Duodenal mucosa (tissue), 2 donors: ENCODE measurements around the gene ARL3.

ENCODE experiments used
- H3K27ac ChIP-seq: one replicate; pipeline ENCODE4 v1.7.0; 2013; ENCODE audit warnings: low read depth, low read length
- H3K27me3 ChIP-seq, 2 donors: one replicate each; pipeline ENCODE4 v1.7.0; 2013; ENCODE audit warnings: low read length in 2 of 2, control low read depth in 1 of 2; ENCODE audit not compliant: insufficient read depth in 2 of 2, control insufficient read depth in 1 of 2
- H3K36me3 ChIP-seq, 2 donors: one replicate each; pipeline ENCODE4 v1.7.0; 2013; ENCODE audit warnings: low read length in 2 of 2, control low read depth in 1 of 2; ENCODE audit not compliant: insufficient read depth in 2 of 2, control insufficient read depth in 1 of 2
- H3K4me1 ChIP-seq, 2 donors: one replicate each; pipeline ENCODE4 v1.7.0; 2013; ENCODE audit warnings: low read length in 2 of 2, control low read depth in 1 of 2; ENCODE audit not compliant: insufficient read depth in 2 of 2, control insufficient read depth in 1 of 2
- H3K4me3 ChIP-seq, 2 donors: one replicate each; pipeline ENCODE4 v1.7.0; 2013; ENCODE audit warnings: low read length in 2 of 2, low read depth in 1 of 2
- H3K9ac ChIP-seq, 2 donors: one replicate each; pipeline ENCODE4 v1.7.0; 2013; ENCODE audit warnings: low read length in 2 of 2, low read depth in 1 of 2
- H3K9me3 ChIP-seq, 2 donors: one replicate each; pipeline ENCODE4 v1.7.0; 2013; ENCODE audit warnings: low read length in 2 of 2, control low read depth in 1 of 2; ENCODE audit not compliant: control insufficient read depth in 1 of 2

Gene ARL3

GRCh38 chr10:102656026-102656425, 58.2 kb downstream of the ARL3 start:
- H3K27ac ChIP-seq: no peak overlapping the region
- H3K4me3 ChIP-seq: no peak overlapping the region
- peaks cover 69 to 75% of the 10 kb centered on the region in 2 donors for H3K4me1 ChIP-seq
- H3K27me3 ChIP-seq: no peaks in the 10 kb centered on the region
- no peak overlapping the region for H3K9ac ChIP-seq
- H3K9me3 ChIP-seq: no peaks in the 10 kb centered on the region
- H3K36me3 ChIP-seq: peaks cover 37 to 66% of the 10 kb centered on the region in 2 donors

- H3K9ac ChIP-seq: no peak overlapping the region
- peaks cover 70 to 75% of the 10 kb centered on the region in 2 donors for H3K4me1 ChIP-seq
- H3K9me3 ChIP-seq: no peaks in the 10 kb centered on the region
- no peak overlapping the region for H3K4me3 ChIP-seq
- H3K27me3 ChIP-seq: no peaks in the 10 kb centered on the region
- H3K27ac ChIP-seq: no peak overlapping the region
- peaks cover 37 to 70% of the 10 kb centered on the region in 2 donors for H3K36me3 ChIP-seq
These were observed 59.2 kb downstream of the ARL3 start for GRCh38 chr10:102654969-102655368.

DNA sequence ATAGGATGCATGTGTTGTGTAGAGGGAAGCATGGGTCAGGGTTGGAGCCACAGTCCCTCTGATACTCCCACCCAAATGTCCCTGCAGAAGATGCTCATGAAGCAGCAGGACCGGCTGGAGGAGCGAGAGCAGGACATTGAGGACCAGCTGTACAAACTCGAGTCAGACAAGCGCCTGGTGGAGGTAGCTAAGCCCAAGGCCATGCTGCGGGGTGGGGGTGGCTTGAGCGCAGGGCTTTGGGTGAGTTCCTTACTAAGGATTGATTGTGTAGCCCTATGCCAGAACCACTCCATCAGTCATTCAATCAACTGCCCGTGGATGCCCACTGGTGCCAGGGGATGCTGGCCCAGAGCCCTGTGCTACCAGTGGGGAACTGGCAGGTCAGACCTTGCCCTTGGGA, 59.6 kb downstream of the ARL3 start:
- Histone ChIP-seq H3K9me3 (no peaks in the 10 kb centered on the region), H3K27me3 (no peaks in the 10 kb centered on the region), H3K9ac (no peak overlapping the region), H3K4me3 (no peak overlapping the region), H3K4me1 (peaks cover 74 to 79% of the 10 kb centered on the region in 2 donors), H3K27ac (no peak overlapping the region), H3K36me3 (peaks cover 37 to 70% of the 10 kb centered on the region in 2 donors)

DNA sequence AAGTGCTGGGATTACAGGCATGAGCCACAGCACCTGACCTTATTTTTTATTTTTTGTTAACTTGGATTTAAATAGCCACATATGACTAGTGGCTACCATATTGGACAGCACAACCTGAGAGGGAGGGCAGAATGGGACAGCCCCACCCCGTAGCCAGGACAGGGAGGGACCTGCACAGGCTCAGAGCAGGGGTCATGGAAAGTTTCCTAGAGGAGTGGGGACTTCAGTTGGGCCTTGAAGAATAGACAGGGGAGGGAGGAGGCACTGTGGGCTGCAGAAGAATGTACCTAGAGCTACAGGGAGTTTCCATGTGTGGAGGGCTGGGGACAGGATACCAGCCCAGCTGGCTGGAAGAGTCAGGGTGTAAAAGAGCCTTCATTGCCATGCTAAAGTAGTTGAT, 61.1 kb downstream of the ARL3 start:
- no peak overlapping the region for H3K27ac ChIP-seq
- H3K9ac ChIP-seq: no peak overlapping the region
- no peak overlapping the region for H3K4me3 ChIP-seq
- H3K9me3 ChIP-seq: no peaks in the 10 kb centered on the region
- peaks cover 37 to 68% of the 10 kb centered on the region in 2 donors for H3K36me3 ChIP-seq
- H3K27me3 ChIP-seq: no peaks in the 10 kb centered on the region
- peaks cover 80 to 87% of the 10 kb centered on the region in 2 donors for H3K4me1 ChIP-seq

GRCh38 chr10:102652170-102652916, 61.9 kb downstream of the ARL3 start:
- H3K4me1 ChIP-seq: peaks cover 82 to 88% of the 10 kb centered on the region in 2 donors
- peak overlapping the region in 1 of 2 donors; percentile 19 for H3K4me3 ChIP-seq
- H3K27me3 ChIP-seq: no peaks in the 10 kb centered on the region
- H3K27ac ChIP-seq: no peak overlapping the region
- H3K9me3 ChIP-seq: no peaks in the 10 kb centered on the region
- no peak overlapping the region for H3K9ac ChIP-seq
- peaks cover 42 to 69% of the 10 kb centered on the region in 2 donors for H3K36me3 ChIP-seq

DNA sequence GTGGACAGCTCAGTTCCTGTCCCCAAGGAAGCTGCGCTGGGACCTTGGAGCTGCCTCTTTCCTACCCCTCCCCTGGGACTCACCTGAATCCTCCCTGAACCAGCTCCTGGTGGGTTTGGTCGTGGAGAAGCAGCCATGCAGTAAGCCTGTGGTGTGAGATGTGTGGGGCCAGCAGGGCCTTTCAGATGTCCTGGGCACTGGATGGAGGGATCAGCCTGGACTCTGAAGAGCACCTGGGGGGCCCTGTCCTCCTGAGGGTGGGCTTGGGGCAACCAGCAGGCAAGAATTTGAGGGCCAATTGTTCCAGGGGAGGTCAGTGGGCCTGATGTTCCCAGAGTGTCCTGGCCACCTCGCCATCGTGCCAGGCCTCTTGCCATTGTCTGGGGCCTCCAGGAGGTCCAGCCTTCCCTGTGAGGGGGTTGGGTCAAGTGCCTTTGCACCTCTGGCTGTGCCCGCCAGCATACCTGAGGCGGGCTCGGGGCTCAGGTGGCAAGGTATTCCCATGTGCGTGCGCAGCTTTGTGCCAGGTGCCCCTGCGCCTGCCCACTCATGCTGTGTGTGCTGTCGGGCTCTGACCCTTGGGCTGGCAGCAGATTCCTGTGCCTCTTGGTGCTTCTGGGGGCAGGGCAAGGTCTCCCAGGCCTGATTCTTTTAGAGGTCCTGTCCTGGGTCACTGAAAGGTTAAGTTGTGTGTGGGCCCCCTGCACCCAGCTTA, 62.6 kb downstream of the ARL3 start:
- Histone ChIP-seq H3K9me3 (no peaks in the 10 kb centered on the region), H3K27me3 (no peaks in the 10 kb centered on the region), H3K9ac (peak overlapping the region; percentile 32 to 36), H3K27ac (no peak overlapping the region), H3K4me3 (peak overlapping the region in 1 of 2 donors; percentile 5), H3K4me1 (peaks cover 83 to 88% of the 10 kb centered on the region in 2 donors), H3K36me3 (peaks cover 38 to 62% of the 10 kb centered on the region in 2 donors)

DNA sequence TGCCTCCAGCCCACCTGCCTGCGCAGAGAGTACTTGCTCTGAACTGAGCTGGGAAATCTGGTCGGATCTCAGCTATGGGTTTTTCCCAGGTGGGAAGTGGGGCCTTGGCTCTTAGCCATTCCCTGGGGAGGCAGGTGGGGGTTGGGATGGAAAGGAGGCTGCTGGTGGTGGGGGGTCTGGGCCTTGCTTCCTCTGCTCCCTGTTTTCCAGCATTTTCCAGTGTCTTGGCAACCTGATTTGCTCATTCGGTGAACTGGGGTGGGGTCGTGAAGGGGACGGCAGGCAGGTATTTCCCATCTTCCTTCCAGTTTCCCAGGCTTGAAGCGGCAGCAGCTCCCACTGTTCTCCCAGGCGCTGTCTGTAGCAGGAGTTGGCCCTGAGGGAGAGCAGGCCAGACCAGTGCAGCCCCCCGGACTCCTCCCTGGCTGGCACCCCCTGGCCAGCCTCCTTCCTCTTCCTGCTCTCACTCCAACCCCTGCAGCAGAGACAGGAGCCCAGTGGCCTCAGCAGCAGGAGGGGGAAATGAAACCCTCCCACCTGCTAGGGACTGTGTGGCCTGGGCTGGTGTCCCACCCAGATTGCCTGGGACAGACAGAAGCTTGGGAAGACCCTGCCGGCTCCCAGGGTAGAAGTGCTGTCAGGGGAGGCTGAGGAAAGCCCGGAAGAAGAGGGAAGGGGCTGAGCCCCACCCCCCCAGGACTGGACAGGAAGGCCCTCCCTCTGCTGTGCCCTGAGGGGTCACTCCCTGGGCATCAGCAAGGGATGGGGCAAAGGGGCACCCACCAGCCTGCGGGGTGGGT, 63.3 kb downstream of the ARL3 start:
- no peaks in the 10 kb centered on the region for H3K9me3 ChIP-seq
- peaks cover 31 to 55% of the 10 kb centered on the region in 2 donors for H3K36me3 ChIP-seq
- peak overlapping the region; percentile 16 to 41 for H3K4me3 ChIP-seq
- no peak overlapping the region for H3K27ac ChIP-seq
- H3K9ac ChIP-seq: peak overlapping the region; percentile 32 to 36
- H3K4me1 ChIP-seq: peaks cover 83 to 84% of the 10 kb centered on the region in 2 donors
- H3K27me3 ChIP-seq: no peaks in the 10 kb centered on the region

- Histone ChIP-seq H3K27ac (peak overlapping the region; percentile 45), H3K4me3 (peak overlapping the region; percentile 77 to 89), H3K4me1 (peaks cover 78 to 86% of the 10 kb centered on the region in 2 donors), H3K27me3 (no peaks in the 10 kb centered on the region), H3K36me3 (peaks cover 23 to 47% of the 10 kb centered on the region in 2 donors), H3K9me3 (no peaks in the 10 kb centered on the region), H3K9ac (peak overlapping the region; percentile 39 to 97)
These were observed 64.2 kb downstream of the ARL3 start for GRCh38 chr10:102649797-102650654.
